DOHH2 (cell line): ENCODE measurements around the gene UMPS.

Experiments
- CTCF ChIP-seq: fragments of 200-600 bp; sonication (generic); IDR thresholded peaks from one replicate; pipeline ENCODE4 v1.5.1; 2014; ENCODE audit warnings: antibody characterized with exemption, mild to moderate bottlenecking, low read depth, low read length; ENCODE audit not compliant: poor library complexity, severe bottlenecking
- EZH2phosphoT487 ChIP-seq: fragments of 200-600 bp; sonication (generic); IDR thresholded peaks from 2 replicates; pipeline ENCODE4 v1.6.1; 2017; ENCODE audit warnings: borderline replicate concordance, mild to moderate bottlenecking, antibody characterized with exemption, low read length, moderate library complexity, mixed read lengths

GRCh38 chr3:124682263-124682662 lies 48.0 kb upstream of the UMPS start:
- no peak for TF ChIP-seq CTCF
- no peak for TF ChIP-seq EZH2phosphoT487
